ENCODE data around the gene CNPPD1. TPM values are rescaled to one million over a fixed set of nuclear protein-coding genes. Genes with fewer than 3 reads are reported as not detected.

CNPPD1 gene
- total RNA-seq, 1 experiment from 2014 or later, result 38.2 TPM

DNA sequence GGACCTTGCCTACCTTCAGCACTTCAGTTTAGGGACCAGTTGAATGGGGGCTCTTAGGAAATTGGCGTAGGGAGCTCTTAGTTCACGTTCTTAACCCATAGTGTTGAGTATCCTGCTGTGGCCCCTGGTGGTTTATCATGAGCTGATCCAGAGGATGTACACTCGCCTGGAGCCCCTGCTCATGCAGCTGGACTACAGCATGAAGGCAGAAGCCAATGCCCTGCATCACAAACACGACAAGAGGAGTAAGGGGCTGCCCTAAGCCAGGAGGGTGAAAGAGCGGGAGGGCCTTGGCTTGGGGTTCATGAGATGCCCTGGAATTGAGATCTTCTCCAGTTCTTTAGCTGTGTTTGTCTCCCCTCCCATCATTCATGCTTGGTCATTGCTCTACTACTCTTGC is 4.2 kb upstream of the CNPPD1 start:
- no peak overlapping the region for H2AFZ ChIP-seq (ENCODE audit: low read length)
- no peak overlapping the region for H3K4me3 ChIP-seq (ENCODE audit: low read length)
- H3K4me1 ChIP-seq (ENCODE audit: insufficient read depth, low read length), result peaks cover 17% of the 10 kb centered on the region
- H3K9ac ChIP-seq (ENCODE audit: low read length), result no peak overlapping the region
- intact Hi-C loops (cut with micrococcal nuclease), result no loop called here
- no peak for DNase-seq
- no peak overlapping the region for H3K4me2 ChIP-seq (ENCODE audit: low read length)
- no peaks in the 10 kb centered on the region for H3K9me2 ChIP-seq (replicated peaks; ENCODE audit: low read length)
- peaks cover 32% of the 10 kb centered on the region for H3K79me2 ChIP-seq (ENCODE audit: low read length)
- H3K27me3 ChIP-seq (ENCODE audit: low read length), result no peaks in the 10 kb centered on the region
- ChIA-PET CTCF (no interaction called here), POLR2A (ENCODE audit: unreplicated experiment) (no interaction called here)
- BruUV-seq (replicated peaks), result no TSS peak
- no peak for ATAC-seq
- H3F3A ChIP-seq (ENCODE audit: low read length, unreplicated experiment), result peaks cover 5% of the 10 kb centered on the region
- no peak overlapping the region for H3K27ac ChIP-seq (ENCODE audit: low read length)
- TF ChIP-seq, protein P1, sequence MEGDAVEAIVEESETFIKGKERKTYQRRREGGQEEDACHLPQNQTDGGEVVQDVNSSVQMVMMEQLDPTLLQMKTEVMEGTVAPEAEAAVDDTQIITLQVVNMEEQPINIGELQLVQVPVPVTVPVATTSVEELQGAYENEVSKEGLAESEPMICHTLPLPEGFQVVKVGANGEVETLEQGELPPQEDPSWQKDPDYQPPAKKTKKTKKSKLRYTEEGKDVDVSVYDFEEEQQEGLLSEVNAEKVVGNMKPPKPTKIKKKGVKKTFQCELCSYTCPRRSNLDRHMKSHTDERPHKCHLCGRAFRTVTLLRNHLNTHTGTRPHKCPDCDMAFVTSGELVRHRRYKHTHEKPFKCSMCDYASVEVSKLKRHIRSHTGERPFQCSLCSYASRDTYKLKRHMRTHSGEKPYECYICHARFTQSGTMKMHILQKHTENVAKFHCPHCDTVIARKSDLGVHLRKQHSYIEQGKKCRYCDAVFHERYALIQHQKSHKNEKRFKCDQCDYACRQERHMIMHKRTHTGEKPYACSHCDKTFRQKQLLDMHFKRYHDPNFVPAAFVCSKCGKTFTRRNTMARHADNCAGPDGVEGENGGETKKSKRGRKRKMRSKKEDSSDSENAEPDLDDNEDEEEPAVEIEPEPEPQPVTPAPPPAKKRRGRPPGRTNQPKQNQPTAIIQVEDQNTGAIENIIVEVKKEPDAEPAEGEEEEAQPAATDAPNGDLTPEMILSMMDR (conservative IDR thresholded peaks at IDR 0.05; ENCODE audit: low read depth, low read length), result no peak
- TF ChIP-seq EZH2 (IDR thresholded peaks at IDR 0.05; ENCODE audit: low read length, unreplicated experiment), result no peak
- no peak for TF ChIP-seq EZH2phosphoT487 (IDR thresholded peaks at IDR 0.05; ENCODE audit: borderline replicate concordance, low read length)
- peaks cover 16% of the 10 kb centered on the region; the same call in 1 of the 2 replicates for H3K36me3 ChIP-seq (ENCODE audit: low read depth, low read length)
- no peaks in the 10 kb centered on the region for H3K9me3 ChIP-seq (ENCODE audit: low read length)
- peaks cover 4% of the 10 kb centered on the region; the same call in 1 of the 2 replicates for H4K20me1 ChIP-seq (ENCODE audit: low read length)

DNA sequence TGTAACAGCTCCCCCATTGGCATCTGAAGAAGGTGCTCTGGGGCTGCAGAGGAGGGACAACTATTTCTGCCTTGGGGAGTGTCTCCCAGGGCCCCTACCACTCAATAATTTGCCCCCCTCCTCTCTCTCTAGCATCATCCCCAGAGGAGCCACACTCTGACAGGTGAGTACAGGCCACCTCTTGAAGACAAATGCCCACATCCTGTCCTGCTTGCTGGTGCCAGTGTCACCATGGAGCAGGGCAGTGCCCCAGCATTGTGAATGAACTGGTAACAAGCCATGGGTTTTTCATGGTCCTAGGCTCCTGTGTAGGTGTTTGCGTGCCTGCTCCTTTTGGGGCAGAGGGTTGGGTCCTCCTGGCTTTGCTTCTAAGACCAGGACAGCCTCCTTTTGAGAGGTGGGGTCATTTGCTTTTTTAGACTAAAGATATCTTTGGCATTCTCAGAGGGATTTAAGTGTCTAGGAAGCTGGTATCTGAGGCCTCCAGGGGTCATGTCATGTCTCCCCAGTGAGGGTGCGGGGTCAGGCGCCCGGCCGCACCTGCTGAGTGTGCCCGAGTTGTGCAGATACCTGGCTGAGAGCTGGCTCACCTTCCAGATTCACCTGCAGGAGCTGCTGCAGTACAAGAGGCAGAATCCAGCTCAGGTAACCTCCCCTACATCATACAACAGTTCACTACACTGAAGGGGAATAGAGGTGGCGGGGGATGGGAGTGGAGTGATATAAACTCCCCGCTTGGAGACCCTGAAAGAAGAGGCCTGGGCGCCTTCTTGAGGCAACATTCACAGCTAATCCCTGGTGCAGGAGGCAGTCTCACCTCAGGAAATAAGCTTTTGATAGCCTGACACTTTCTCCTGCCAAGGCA is 3.1 kb upstream of the CNPPD1 start:
- Histone ChIP-seq H3K27ac (ENCODE audit: low read length) (no peak overlapping the region), H3K9me3 (ENCODE audit: low read length) (no peaks in the 10 kb centered on the region), H3K36me3 (ENCODE audit: low read depth, low read length) (peaks cover 17% of the 10 kb centered on the region; the same call in 1 of the 2 replicates), H3K9ac (ENCODE audit: low read length) (no peak overlapping the region), H3K4me3 (ENCODE audit: low read length) (peak overlapping the region; percentile 83), H3K27me3 (ENCODE audit: low read length) (no peaks in the 10 kb centered on the region), H2AFZ (ENCODE audit: low read length) (no peak overlapping the region), H3K4me1 (ENCODE audit: insufficient read depth, low read length) (peaks cover 24% of the 10 kb centered on the region), H4K20me1 (ENCODE audit: low read length) (peaks cover 4% of the 10 kb centered on the region; the same call in 1 of the 2 replicates), H3K79me2 (ENCODE audit: low read length) (peaks cover 42% of the 10 kb centered on the region), H3F3A (ENCODE audit: low read length, unreplicated experiment) (peaks cover 5% of the 10 kb centered on the region), H3K4me2 (ENCODE audit: low read length) (peak overlapping the region; percentile 98), H3K9me2 (replicated peaks; ENCODE audit: low read length) (no peaks in the 10 kb centered on the region)
- ChIA-PET CTCF (no interaction called here), POLR2A (ENCODE audit: unreplicated experiment) (no interaction called here)
- no peak for DNase-seq
- ATAC-seq, result no peak
- TF ChIP-seq, protein P1 (conservative IDR thresholded peaks at IDR 0.05; ENCODE audit: low read depth, low read length), result no peak
- TF ChIP-seq EZH2phosphoT487 (IDR thresholded peaks at IDR 0.05; ENCODE audit: borderline replicate concordance, low read length) (no peak), EZH2 (IDR thresholded peaks at IDR 0.05; ENCODE audit: low read length, unreplicated experiment) (no peak)
- no TSS peak for BruUV-seq (replicated peaks)
- intact Hi-C loops (cut with micrococcal nuclease), result loop anchor here (5.0 kb wide), 1 partner anchor 117 kb away; no protein-coding TSS in a partner anchor
